GM12892 (cell line): ENCODE measurements around the gene FDX2.

Experiments
- POLR2A ChIP-seq: IDR thresholded peaks from 2 replicates; pipeline ENCODE4 v1.6.1; 2011; ENCODE audit warnings: low read depth, low read length, control low read depth
- POLR2AphosphoS5 ChIP-seq: IDR thresholded peaks from 2 replicates; pipeline ENCODE4 v1.6.1; 2011; ENCODE audit warnings: low read depth, low read length, control low read depth

GRCh38 chr19:10284065-10284959 is 31.5 kb downstream of the FDX2 start:
- TF ChIP-seq POLR2AphosphoS5 (no peak), POLR2A (no peak)
